NCI-H69 (cell line): ENCODE measurements around the gene PACC1.

Source experiments
- DNase-seq: peaks from one replicate; lab custom pipeline; 2025; lab: John Stamatoyannopoulos, UW

Gene PACC1

GRCh38 chr1:212414328-212415106 lies at the start of gene PACC1:
Gene PACC1, minus strand, starts transcription at chr1:212414886. Its CDS starts 129 bp downstream, at chr1:212414757.
- peak; percentile 95 for DNase-seq

GRCh38 chr1:212463565-212464285 lies 49.0 kb upstream of the PACC1 start:
- DNase-seq = no peak

GRCh38 chr1:212461916-212462660 lies 47.4 kb upstream of the PACC1 start:
- DNase-seq = no peak

- no peak for DNase-seq
Measured at GRCh38 chr1:212460376-212460775, 45.7 kb upstream of the PACC1 start.

- DNase-seq = no peak
Measured at GRCh38 chr1:212459656-212460055, 45.0 kb upstream of the PACC1 start.

- peak; percentile 24 for DNase-seq
Measured at GRCh38 chr1:212458817-212459216, 44.1 kb upstream of the PACC1 start.

- peak; percentile 74 for DNase-seq
Measured at GRCh38 chr1:212457740-212458338, 43.2 kb upstream of the PACC1 start.

GRCh38 chr1:212455803-212456528 lies 41.3 kb upstream of the PACC1 start:
- peak; percentile 78 for DNase-seq

GRCh38 chr1:212455401-212455800 lies 40.7 kb upstream of the PACC1 start:
- DNase-seq = no peak

GRCh38 chr1:212454741-212455140 lies 40.1 kb upstream of the PACC1 start:
- DNase-seq = no peak

GRCh38 chr1:212453156-212453857 lies 38.6 kb upstream of the PACC1 start:
- no peak for DNase-seq

GRCh38 chr1:212452323-212453155 lies 37.9 kb upstream of the PACC1 start:
- no peak for DNase-seq

- no peak for DNase-seq
Measured at GRCh38 chr1:212451416-212452322, 37.0 kb upstream of the PACC1 start.

- DNase-seq = no peak
Measured at GRCh38 chr1:212450331-212450881, 35.7 kb upstream of the PACC1 start.

- no peak for DNase-seq
Measured at GRCh38 chr1:212447478-212447877, 32.8 kb upstream of the PACC1 start.

- DNase-seq = no peak
Measured at GRCh38 chr1:212446333-212446732, 31.6 kb upstream of the PACC1 start.

- DNase-seq = no peak
Measured at GRCh38 chr1:212442408-212442807, 27.7 kb upstream of the PACC1 start.

- no peak for DNase-seq
Measured at GRCh38 chr1:212440419-212440818, 25.7 kb upstream of the PACC1 start.

- no peak for DNase-seq
Measured at GRCh38 chr1:212438831-212439237, 24.1 kb upstream of the PACC1 start.
